ENCODE results near the gene AGAP1.

Gene AGAP1

DNA sequence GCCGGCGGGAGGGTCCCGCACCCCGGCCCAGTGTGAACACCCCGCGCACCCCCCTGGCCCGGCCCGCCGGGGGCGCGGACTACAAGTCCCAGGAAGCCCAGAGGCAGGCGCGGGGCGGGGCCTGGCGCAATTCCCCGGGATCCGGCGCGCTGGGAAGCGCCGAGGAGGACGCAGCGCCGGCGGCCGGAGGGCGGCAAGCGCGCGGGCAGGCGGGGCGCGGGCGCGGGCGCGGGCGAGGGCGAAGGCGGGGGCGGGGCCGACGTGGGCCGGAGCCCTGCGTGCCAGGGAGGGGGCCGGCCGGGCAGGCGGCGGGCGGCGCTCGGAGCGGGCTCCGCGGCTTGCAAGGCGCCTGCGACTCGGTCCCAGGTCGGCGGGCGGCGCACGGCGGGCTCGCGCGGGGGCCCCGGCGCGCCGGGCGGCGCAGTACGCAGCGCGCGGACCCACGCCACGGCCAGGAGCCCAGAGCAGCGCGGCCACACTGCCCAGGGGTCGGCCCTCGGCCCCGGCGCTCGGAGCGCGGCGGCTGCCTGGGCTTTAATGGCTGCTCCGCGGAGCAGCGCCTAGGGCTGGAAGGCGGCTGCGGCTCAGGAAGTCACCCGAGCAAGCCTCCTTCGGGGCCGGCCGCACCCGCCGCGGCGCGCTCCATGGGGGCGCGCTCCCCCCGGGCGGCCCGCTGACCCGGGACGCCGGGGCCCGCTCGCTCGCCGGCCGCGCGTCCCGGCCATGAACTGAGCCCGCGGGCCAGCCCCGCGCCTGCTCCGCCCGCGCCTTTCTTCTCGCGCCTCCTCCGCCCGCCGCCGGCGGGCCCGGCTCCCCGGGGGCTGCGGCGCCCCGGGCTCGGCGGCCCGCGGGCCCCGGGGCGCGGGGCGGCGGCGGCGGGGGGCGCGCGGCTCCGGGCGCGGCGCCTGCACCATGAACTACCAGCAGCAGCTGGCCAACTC lies at the start of gene AGAP1:
TSS of gene AGAP1 (plus strand) at position 269 of the 941 bp plus-strand sequence.
- TF ChIP-seq, protein P1, sequence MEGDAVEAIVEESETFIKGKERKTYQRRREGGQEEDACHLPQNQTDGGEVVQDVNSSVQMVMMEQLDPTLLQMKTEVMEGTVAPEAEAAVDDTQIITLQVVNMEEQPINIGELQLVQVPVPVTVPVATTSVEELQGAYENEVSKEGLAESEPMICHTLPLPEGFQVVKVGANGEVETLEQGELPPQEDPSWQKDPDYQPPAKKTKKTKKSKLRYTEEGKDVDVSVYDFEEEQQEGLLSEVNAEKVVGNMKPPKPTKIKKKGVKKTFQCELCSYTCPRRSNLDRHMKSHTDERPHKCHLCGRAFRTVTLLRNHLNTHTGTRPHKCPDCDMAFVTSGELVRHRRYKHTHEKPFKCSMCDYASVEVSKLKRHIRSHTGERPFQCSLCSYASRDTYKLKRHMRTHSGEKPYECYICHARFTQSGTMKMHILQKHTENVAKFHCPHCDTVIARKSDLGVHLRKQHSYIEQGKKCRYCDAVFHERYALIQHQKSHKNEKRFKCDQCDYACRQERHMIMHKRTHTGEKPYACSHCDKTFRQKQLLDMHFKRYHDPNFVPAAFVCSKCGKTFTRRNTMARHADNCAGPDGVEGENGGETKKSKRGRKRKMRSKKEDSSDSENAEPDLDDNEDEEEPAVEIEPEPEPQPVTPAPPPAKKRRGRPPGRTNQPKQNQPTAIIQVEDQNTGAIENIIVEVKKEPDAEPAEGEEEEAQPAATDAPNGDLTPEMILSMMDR (IDR thresholded peaks at IDR 0.05): no peak

DNA sequence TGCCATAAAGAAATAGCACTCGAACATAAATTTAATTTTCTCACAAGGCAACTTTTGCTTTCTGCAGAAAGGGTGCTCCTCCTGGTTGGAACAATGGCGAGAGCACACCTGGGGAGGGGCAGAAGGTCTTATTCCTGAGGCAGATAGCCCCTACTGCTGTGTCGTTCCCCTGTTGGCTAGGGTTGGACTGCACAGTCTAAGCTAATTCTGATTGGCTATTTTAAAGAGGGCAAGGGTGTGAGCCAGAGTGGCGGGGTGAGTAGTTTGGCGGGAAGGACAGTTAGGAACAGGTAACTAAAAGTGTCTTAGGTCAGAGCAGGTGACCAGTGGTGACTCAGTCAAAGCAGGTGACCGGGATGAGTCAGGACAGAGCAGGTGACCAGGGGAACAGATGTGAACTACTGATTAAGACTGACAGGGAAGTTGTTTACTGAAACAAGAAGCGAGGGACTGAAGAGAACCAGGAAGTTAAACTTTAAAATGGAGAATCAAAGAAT lies 49.7 kb upstream of the AGAP1 start:
- TF ChIP-seq, protein P1 (IDR thresholded peaks at IDR 0.05): no peak

DNA sequence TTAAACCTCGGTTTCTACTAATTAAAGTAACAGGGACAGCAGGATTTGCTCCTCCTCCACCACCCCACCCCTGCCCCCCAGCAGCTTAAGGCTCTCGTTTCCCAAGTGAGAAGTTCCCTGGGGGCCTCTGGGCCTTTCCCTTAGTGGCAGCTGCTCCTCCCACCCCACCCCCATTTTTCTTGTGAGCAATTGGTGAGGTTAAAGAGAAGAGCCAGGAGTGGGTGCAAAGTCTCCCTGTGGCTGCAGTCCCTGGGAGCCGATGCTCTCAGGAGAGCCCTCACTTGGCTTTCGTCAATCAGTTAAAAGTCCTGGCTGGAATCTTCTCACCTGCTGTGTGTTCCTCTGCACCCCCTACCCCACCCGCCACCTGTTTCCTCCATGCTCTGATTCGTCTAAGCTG lies 48.7 kb upstream of the AGAP1 start:
- TF ChIP-seq, protein P1 (IDR thresholded peaks at IDR 0.05): no peak

DNA sequence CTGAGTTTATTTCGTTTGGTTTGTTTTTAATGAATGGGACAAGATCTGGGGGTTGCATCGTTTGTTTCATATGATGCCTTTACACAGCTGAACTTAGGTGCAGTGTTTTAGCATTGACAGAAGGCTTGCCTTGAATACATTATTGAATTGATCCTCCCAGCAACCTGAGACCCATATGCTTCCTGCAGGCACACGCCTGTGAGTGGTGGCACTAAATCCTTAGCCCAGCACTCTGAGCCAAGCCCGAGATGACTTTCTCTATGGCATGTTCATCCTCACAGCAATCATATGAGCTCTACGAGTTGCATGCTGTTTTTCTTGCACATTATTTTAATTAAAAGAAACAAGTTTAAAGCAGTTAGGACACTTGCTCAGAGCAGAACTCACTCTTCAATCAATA lies 47.8 kb upstream of the AGAP1 start:
- TF ChIP-seq, protein P1 (IDR thresholded peaks at IDR 0.05): no peak

DNA sequence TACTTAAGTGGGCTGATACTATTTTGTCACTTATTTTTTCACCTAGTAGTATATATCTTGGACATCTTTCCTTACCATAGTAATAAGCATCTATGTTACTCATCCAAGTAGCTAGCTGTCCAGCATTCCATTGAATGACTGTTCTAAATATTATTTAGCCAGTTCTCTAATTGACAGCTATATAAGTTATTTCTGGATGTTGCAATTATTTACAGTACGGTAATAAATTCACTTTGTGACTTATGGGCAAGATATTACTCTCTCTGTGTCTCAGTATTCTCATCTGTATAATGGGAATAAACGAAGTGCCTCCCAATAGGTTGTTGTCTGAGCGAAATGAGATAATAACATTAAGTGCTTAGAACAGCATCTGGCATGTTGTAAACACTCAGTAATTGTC lies 46.6 kb upstream of the AGAP1 start:
- TF ChIP-seq, protein P1 (IDR thresholded peaks at IDR 0.05): no peak

DNA sequence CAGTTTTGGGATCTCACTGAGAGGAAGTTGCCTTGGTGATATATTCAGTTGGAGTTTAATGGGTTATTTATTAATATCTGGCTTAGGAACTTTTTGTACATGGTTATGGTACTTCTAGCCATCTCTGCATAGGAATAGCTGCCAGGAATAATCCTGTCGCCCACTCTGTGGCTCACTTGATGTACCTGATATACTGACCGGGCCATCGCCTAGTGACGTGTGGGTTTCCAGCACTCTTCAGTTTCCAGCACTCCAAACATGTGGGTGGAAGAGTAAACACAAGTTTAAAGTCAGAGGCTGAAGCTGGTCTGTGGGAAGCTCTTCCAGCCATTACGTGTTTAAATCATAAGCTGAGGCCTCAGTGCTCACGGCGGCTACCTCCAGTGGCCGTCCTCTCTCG lies 44.3 kb upstream of the AGAP1 start:
- TF ChIP-seq, protein P1 (IDR thresholded peaks at IDR 0.05): no peak

DNA sequence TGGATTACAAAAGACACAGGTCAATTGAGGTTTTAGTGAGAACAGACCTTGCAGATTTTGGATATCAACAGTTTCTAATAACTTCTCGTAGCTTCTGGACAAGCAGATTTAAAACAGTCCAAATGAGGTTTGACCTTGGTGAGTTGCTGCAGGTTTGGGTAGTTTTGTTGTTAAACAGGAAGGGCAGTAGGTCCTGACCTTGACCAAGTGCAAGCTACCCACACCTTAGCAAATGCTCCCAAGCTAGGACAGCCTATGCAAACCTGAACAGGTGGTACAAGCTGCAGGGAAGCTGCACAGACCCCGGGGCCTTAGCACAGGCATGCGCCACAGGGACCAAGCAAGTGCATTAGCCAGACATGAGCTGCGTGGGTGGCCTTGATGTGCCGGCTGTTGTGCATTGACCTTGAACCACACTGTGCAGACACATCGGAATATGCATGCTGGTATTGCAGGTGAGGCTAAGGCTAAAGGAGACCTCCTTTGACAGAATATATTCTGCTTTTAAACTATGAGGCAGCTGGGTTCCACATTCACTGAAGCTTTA lies 40.2 kb upstream of the AGAP1 start:
- TF ChIP-seq, protein P1 (IDR thresholded peaks at IDR 0.05): no peak

Measured in LNCAP (cell line).